GM13976 (cell line): ENCODE results near the gene CERS2.
A peak's percentile ranks its signal among the peaks of the same experiment; 100 is the strongest.

ENCODE experiments used
- DNase-seq: peaks from one replicate; pipeline ENCODE4 v3.0.0; 2012; ENCODE audit warnings: low spot score
- in situ Hi-C: fragments of 300-500 bp; cut with MboI; formaldehyde crosslinking; loops from one replicate; pipeline ENCODE4 v1.12.0; 2022; ENCODE audit warnings: low sequenced_read_pairs, mixed read lengths, inconsistent platforms; ENCODE audit not compliant: unreplicated experiment
- TF ChIP-seq, protein P1 (sequence below): IDR thresholded peaks from 2 replicates; pipeline ENCODE4 v1.5.1; 2012; ENCODE audit warnings: borderline replicate concordance, mild to moderate bottlenecking; ENCODE audit not compliant: insufficient read depth; ENCODE audit errors: extremely low read depth, missing control alignments, control extremely low read depth

CERS2 gene

GRCh38 chr1:150965605-150966004, 9.0 kb downstream of the CERS2 start:
- in situ Hi-C loops, result no loop called here
- no peak for DNase-seq
- TF ChIP-seq, protein P1, sequence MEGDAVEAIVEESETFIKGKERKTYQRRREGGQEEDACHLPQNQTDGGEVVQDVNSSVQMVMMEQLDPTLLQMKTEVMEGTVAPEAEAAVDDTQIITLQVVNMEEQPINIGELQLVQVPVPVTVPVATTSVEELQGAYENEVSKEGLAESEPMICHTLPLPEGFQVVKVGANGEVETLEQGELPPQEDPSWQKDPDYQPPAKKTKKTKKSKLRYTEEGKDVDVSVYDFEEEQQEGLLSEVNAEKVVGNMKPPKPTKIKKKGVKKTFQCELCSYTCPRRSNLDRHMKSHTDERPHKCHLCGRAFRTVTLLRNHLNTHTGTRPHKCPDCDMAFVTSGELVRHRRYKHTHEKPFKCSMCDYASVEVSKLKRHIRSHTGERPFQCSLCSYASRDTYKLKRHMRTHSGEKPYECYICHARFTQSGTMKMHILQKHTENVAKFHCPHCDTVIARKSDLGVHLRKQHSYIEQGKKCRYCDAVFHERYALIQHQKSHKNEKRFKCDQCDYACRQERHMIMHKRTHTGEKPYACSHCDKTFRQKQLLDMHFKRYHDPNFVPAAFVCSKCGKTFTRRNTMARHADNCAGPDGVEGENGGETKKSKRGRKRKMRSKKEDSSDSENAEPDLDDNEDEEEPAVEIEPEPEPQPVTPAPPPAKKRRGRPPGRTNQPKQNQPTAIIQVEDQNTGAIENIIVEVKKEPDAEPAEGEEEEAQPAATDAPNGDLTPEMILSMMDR, result no peak

GRCh38 chr1:150964164-150964489, 10.5 kb downstream of the CERS2 start:
- in situ Hi-C loops, result no loop called here
- TF ChIP-seq, protein P1, result no peak
- DNase-seq, result no peak

- TF ChIP-seq, protein P1, result no peak
- in situ Hi-C loops, result no loop called here
- DNase-seq, result peak; percentile 10
These were observed 11.1 kb downstream of the CERS2 start for GRCh38 chr1:150963321-150964163.

DNA sequence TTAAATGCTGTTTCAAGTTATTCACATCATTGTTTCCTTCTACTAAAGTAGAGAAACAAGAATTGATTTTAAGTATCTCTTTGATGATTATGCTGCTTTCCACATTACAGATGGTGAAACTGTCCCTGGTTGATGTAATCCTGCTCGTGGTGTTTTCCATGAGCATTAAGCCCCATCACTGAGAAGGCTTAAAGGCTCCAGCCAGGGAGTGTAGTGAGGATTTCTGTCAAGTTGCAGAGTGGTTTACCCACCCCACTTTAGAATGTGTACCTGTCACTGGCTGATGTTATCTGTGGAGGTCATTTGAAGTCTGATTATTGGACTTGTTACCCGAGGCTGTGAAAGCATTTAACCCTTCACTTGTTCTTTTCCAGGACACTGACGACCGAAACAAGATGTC, 12.9 kb downstream of the CERS2 start:
- in situ Hi-C loops, result no loop called here
- TF ChIP-seq, protein P1, result no peak
- DNase-seq, result no peak

DNA sequence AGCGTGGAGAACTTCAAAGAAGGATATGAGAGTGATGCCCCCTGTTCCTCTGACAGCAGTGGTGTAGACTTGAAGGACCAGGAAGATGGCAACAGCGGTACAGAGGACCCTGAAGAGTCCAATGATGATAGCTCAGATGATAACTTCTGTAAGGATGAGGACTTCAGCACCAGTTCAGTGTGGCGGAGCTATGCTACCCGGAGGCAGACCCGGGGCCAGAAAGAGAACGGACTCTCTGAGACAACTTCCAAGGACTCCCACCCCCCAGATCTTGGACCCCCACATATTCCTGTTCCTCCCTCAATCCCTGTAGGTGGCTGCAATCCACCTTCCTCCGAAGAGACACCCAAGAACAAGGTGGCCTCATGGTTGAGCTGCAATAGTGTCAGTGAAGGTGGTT, 14.0 kb downstream of the CERS2 start:
- TF ChIP-seq, protein P1, result no peak
- DNase-seq, result no peak
- in situ Hi-C loops, result no loop called here

DNA sequence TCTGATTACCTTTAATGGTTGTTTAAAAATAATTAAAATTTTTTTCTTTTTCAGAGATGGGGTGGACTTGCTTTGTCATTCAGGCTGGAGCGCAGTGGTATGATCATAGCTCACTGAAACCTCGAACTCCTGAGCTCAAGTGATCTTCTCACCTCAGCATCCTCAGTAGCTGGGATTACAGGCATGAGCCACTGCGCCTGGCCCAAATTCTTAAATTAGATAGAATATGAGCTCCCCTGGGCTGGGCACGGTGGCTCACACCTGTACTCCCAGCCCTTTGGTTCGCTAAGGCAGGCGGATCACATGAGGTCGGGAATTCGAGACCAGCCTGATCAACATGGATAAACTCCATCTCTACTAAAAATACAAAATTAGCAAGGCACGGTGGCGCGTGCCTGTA, 17.0 kb downstream of the CERS2 start:
- TF ChIP-seq, protein P1, result no peak
- DNase-seq, result no peak
- in situ Hi-C loops, result no loop called here
